HG03039 (cell line): ENCODE data around the gene MSI2.

Experiments used
- ATAC-seq: cut with Tn5 transposase; IDR thresholded peaks from one replicate; pipeline ENCODE4 v1.9.1; 2021; ENCODE audit warnings: mild to moderate bottlenecking, moderate library complexity; ENCODE audit not compliant: unreplicated experiment

Gene MSI2

GRCh38 chr17:57582881-57583756 is 326.8 kb downstream of the MSI2 start:
- no peak for ATAC-seq

- ATAC-seq, result no peak
Measured at GRCh38 chr17:57584050-57584551, 327.8 kb downstream of the MSI2 start.

- ATAC-seq, result no peak
Measured at GRCh38 chr17:57585341-57586195, 329.2 kb downstream of the MSI2 start.

GRCh38 chr17:57586196-57586740 is 329.9 kb downstream of the MSI2 start:
- no peak for ATAC-seq

- ATAC-seq, result no peak
Measured at GRCh38 chr17:57586742-57587141, 330.4 kb downstream of the MSI2 start.

- no peak for ATAC-seq
Measured at GRCh38 chr17:57587193-57587969, 331.1 kb downstream of the MSI2 start.

- ATAC-seq, result no peak
Measured at GRCh38 chr17:57588086-57588485, 331.8 kb downstream of the MSI2 start.

- no peak for ATAC-seq
Measured at GRCh38 chr17:57589151-57590034, 333.1 kb downstream of the MSI2 start.

- ATAC-seq, result no peak
Measured at GRCh38 chr17:57593739-57594462, 337.6 kb downstream of the MSI2 start.

- ATAC-seq, result no peak
Measured at GRCh38 chr17:57594767-57595166, 338.4 kb downstream of the MSI2 start.

GRCh38 chr17:57595426-57595825 is 339.1 kb downstream of the MSI2 start:
- no peak for ATAC-seq

- ATAC-seq, result no peak
Measured at GRCh38 chr17:57595947-57596695, 339.8 kb downstream of the MSI2 start.

GRCh38 chr17:57597101-57597500 is 340.8 kb downstream of the MSI2 start:
- ATAC-seq, result no peak

- no peak for ATAC-seq
Measured at GRCh38 chr17:57597531-57598453, 341.5 kb downstream of the MSI2 start.

GRCh38 chr17:57599271-57600045 is 343.1 kb downstream of the MSI2 start:
- ATAC-seq, result no peak

GRCh38 chr17:57600074-57600473 is 343.8 kb downstream of the MSI2 start:
- ATAC-seq, result no peak
